Kidney (tissue), 14 donors: Measurements from ENCODE around the gene ABCG2. TPM values are rescaled to one million over a fixed set of nuclear protein-coding genes. Genes with fewer than 3 reads are reported as not detected.

Source experiments
- DNase-seq, 5 donors: peaks; one replicate each; pipeline ENCODE4 v3.0.0-alpha.2; 2013 to 2020
- FAIRE-seq: peaks from 2 replicates; lab custom pipeline; 2012; peaks lifted over from hg19 to GRCh38; lab: Jason Lieb, UNC
- H3K27ac ChIP-seq, 2 donors: one replicate each; pipeline ENCODE4 v1.7.0; 2013; ENCODE audit warnings: low read depth in 2 of 2, low read length in 2 of 2, inconsistent platforms in 1 of 2
- H3K27me3 ChIP-seq: one replicate; pipeline ENCODE4 v1.7.1; 2013; ENCODE audit warnings: low read length, inconsistent platforms; ENCODE audit not compliant: control insufficient read depth, insufficient read depth
- H3K36me3 ChIP-seq, 3 donors: one replicate each; pipeline versions ENCODE4 v1.7.0 to v1.7.1; 2013; ENCODE audit warnings: low read length in 3 of 3, control low read depth in 1 of 3, inconsistent platforms in 1 of 3; ENCODE audit not compliant: insufficient read depth in 3 of 3, control insufficient read depth in 2 of 3
- H3K4me1 ChIP-seq, 3 donors: one replicate each; pipeline versions ENCODE4 v1.7.0 to v1.7.1; 2013; ENCODE audit warnings: low read length in 3 of 3, inconsistent platforms in 1 of 3, low read depth in 1 of 3; ENCODE audit not compliant: control insufficient read depth in 2 of 3, insufficient read depth in 2 of 3
- H3K4me3 ChIP-seq, 3 donors: one replicate each; pipeline versions ENCODE4 v1.7.0 to v1.8.1; 2013; ENCODE audit warnings: low read length in 3 of 3, control low read depth in 1 of 3, inconsistent platforms in 1 of 3
- H3K9ac ChIP-seq, 3 donors: one replicate each; pipeline versions ENCODE4 v1.7.0 to v1.7.1; 2013; ENCODE audit warnings: low read length in 3 of 3, control low read depth in 1 of 3, inconsistent platforms in 1 of 3
- H3K9me3 ChIP-seq, 3 donors: one replicate each; pipeline versions ENCODE4 v1.7.0 to v1.7.1; 2013; ENCODE audit warnings: low read length in 3 of 3, control low read depth in 1 of 3, inconsistent platforms in 1 of 3; ENCODE audit not compliant: control insufficient read depth in 2 of 3, insufficient read depth in 1 of 3
- CTCF ChIP-seq: IDR thresholded peaks from 3 replicates; pipeline ENCODE4 v1.5.1; 2012; ENCODE audit warnings: mild to moderate bottlenecking, moderate library complexity, borderline replicate concordance; ENCODE audit not compliant: insufficient read depth; ENCODE audit errors: extremely low read depth
- intact Hi-C: fragments of 100-400 bp; cut with DNase I; formaldehyde crosslinking; loops from one replicate; pipeline ENCODE4 v1.11.1; 2022
- polyA plus RNA-seq: library from polyadenylated mRNA; stranded (reverse); fragments of 350-450 nt; fragmentation: Illumina TruSeq; extraction: RNeasy Lipid Tissue Mini Kit (QIAGEN cat#74804); gene quantifications from one replicate; pipeline ENCODE4 v1.2.3, GENCODE V29; 2014; ENCODE audit warnings: low read depth, low replicate concordance; ENCODE audit not compliant: insufficient read depth
- total RNA-seq: library from RNA; stranded (reverse); fragmentation: NEBNext Ultra II Directional; extraction: Animal tissue kit (Norgen Biotek cat#: 25700); gene quantifications from one replicate; pipeline ENCODE4 v1.2.1, GENCODE V29; 2021
- donor health status: control.
- donor health status: control.
- donor health status: control.
- donor health status: control.
- donor health status: control.
- donor health status: DM: yes; HTN: yes; CAD: no.
- donor health status: Normal renal cell carcinoma (clear cell type).

Gene ABCG2
- total and polyA plus RNA-seq, 2 donors from 2014 or later: 1.5 to 4.7 TPM

GRCh38 chr4:88075336-88075735 is 83.1 kb downstream of the ABCG2 start:
- Histone ChIP-seq H3K27me3 (no peaks in the 10 kb centered on the region), H3K9ac (no peak overlapping the region), H3K9me3 (no peaks in the 10 kb centered on the region), H3K4me1 (no peaks in the 10 kb centered on the region), H3K27ac (no peak overlapping the region), H3K36me3 (peaks cover 11 to 45% (median 25%) of the 10 kb centered on the region in 3 donors), H3K4me3 (no peak overlapping the region)
- no peak for FAIRE-seq
- intact Hi-C loops: no loop called here
- DNase-seq: no peak
- TF ChIP-seq CTCF: no peak

DNA sequence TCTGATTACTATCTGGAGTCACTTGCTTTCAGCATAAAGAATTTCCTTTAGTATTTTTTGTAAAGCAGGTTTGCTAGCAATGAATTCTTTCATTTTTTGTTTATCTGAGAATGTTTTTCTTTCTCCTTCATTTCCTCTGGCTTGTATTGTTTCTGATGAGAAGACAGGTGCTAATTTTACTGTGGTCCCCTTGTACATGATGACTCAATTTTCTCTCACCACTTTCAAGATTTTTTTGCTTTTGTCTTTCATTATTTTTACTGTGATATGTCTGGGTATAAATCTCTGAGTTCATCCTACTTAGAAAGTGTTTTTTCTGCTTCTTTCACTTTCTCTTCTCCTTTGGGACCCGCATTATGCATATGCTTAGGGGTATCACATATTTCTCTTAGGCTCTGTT is 88.4 kb downstream of the ABCG2 start:
- Histone ChIP-seq H3K27ac (no peak overlapping the region), H3K36me3 (peaks cover 24 to 60% (median 24%) of the 10 kb centered on the region in 3 donors), H3K4me3 (no peak overlapping the region), H3K9ac (no peak overlapping the region), H3K27me3 (no peaks in the 10 kb centered on the region), H3K9me3 (no peaks in the 10 kb centered on the region), H3K4me1 (peaks cover 0 to 7% (median 0%) of the 10 kb centered on the region in 3 donors)
- DNase-seq (no peak), FAIRE-seq (no peak)
- no peak for TF ChIP-seq CTCF
- intact Hi-C loops: no loop called here

GRCh38 chr4:88064410-88064809 is 94.0 kb downstream of the ABCG2 start:
- H3K4me3 ChIP-seq: no peak overlapping the region
- no peaks in the 10 kb centered on the region for H3K9me3 ChIP-seq
- peaks cover 12 to 32% (median 12%) of the 10 kb centered on the region in 3 donors for H3K36me3 ChIP-seq
- intact Hi-C loops: no loop called here
- FAIRE-seq: no peak
- no peak overlapping the region for H3K9ac ChIP-seq
- H3K27ac ChIP-seq: peak overlapping the region in 1 of 2 donors; percentile 75
- peaks cover 0 to 11% (median 0%) of the 10 kb centered on the region in 3 donors for H3K4me1 ChIP-seq
- no peak for DNase-seq
- H3K27me3 ChIP-seq: no peaks in the 10 kb centered on the region
- no peak for TF ChIP-seq CTCF
